ENCODE measurements around the gene SMG5.

Gene SMG5

GRCh38 chr1:156204686-156205085 is 77.9 kb downstream of the SMG5 start:
- DNase-seq = no peak

- DNase-seq = no peak
Observed at GRCh38 chr1:156203331-156203730, 79.3 kb downstream of the SMG5 start.

- DNase-seq = no peak
Observed at GRCh38 chr1:156200044-156200443, 82.6 kb downstream of the SMG5 start.

All from NCI-H1105 (cell line).